Measurements from ENCODE around the gene PTGER3. TPM values are rescaled to one million over a fixed set of nuclear protein-coding genes. Genes with fewer than 3 reads are reported as not detected.

PTGER3 gene
- total and polyA plus RNA-seq, 10 of the 15 experiments (the other 5 are each of a cell fraction or from before 2014, with no cell fraction given): under 0.01 to 0.04 (median 0.02) TPM; not detected in 7

- TF ChIP-seq KLF5 (IDR thresholded peaks at IDR 0.05; ENCODE audit: partially characterized antibody) (peak; percentile 78), SIN3A (IDR thresholded peaks at IDR 0.05; ENCODE audit: low read depth, low read length) (peak; percentile 77; the same call in 1 of the 2 replicates), JUND (IDR thresholded peaks at IDR 0.05; ENCODE audit: low read depth, low read length) (no peak), ZNF207 (IDR thresholded peaks at IDR 0.05; ENCODE audit: borderline replicate concordance) (peak; percentile 95; the same call in 1 of the 2 replicates), RAD51 (IDR thresholded peaks at IDR 0.05) (no peak), BACH1 (IDR thresholded peaks at IDR 0.05; ENCODE audit: borderline replicate concordance) (0 out of 2 replicates have a peak, but pooled peaks have one; percentile 50), WRNIP1 (IDR thresholded peaks at IDR 0.05; ENCODE audit: borderline replicate concordance, low read depth, low read length) (no peak), ZZZ3 (IDR thresholded peaks at IDR 0.05; ENCODE audit: control insufficient read depth, insufficient read length, low read depth) (no peak), SMC3 (IDR thresholded peaks at IDR 0.05; ENCODE audit: borderline replicate concordance, low read length) (no peak), ATF7 (IDR thresholded peaks at IDR 0.05; ENCODE audit: low read depth) (peak; percentile 69), LARP7 (IDR thresholded peaks at IDR 0.05) (no peak; the same call in 1 of the 2 replicates), RCOR1 (conservative IDR thresholded peaks at IDR 0.05; ENCODE audit: low read depth, low read length) (no peak; the same call in 1 of the 2 replicates), FOXM1 (IDR thresholded peaks at IDR 0.05; ENCODE audit: low read depth, low read length) (peak; percentile 56; the same call in 1 of the 2 replicates), HDAC6 (IDR thresholded peaks at IDR 0.05; ENCODE audit: unreplicated experiment) (no peak), CHD1 (IDR thresholded peaks at IDR 0.05; ENCODE audit: low read depth, low read length) (0 out of 2 replicates have a peak, but pooled peaks have one; percentile 70), RB1 (IDR thresholded peaks at IDR 0.05; ENCODE audit: borderline replicate concordance) (peak; percentile 93; the same call in 1 of the 2 replicates), MEF2A (IDR thresholded peaks at IDR 0.05; ENCODE audit: insufficient read depth, low read depth, low read length) (no peak), SIX5 (IDR thresholded peaks at IDR 0.05; ENCODE audit: low read depth, low read length, severe bottlenecking) (peak; percentile 36), NR2C2 (IDR thresholded peaks at IDR 0.05; ENCODE audit: borderline replicate concordance, control insufficient read depth, insufficient read length, low read depth) (no peak), SUZ12 (IDR thresholded peaks at IDR 0.05; ENCODE audit: unreplicated experiment) (no peak), POU2F2 (IDR thresholded peaks at IDR 0.05; ENCODE audit: borderline replicate concordance, low read depth, low read length) (peak; percentile 83; the same call in 2 of the 3 replicates), CREB1 (IDR thresholded peaks at IDR 0.05; ENCODE audit: low read depth) (peak; percentile 13; the same call in 1 of the 2 replicates), STAT1 (conservative IDR thresholded peaks at IDR 0.05) (peak; percentile 96; the same call in 1 of the 2 replicates), TCF7 (IDR thresholded peaks at IDR 0.05; ENCODE audit: borderline replicate concordance) (0 out of 2 replicates have a peak, but pooled peaks have one; percentile 46), SP1 (IDR thresholded peaks at IDR 0.05; ENCODE audit: low read depth, low read length) (peak; percentile 25), SMAD1 (IDR thresholded peaks at IDR 0.05; ENCODE audit: low read depth, partially characterized antibody) (peak; percentile 29)
- TF ChIP-seq, protein P1, sequence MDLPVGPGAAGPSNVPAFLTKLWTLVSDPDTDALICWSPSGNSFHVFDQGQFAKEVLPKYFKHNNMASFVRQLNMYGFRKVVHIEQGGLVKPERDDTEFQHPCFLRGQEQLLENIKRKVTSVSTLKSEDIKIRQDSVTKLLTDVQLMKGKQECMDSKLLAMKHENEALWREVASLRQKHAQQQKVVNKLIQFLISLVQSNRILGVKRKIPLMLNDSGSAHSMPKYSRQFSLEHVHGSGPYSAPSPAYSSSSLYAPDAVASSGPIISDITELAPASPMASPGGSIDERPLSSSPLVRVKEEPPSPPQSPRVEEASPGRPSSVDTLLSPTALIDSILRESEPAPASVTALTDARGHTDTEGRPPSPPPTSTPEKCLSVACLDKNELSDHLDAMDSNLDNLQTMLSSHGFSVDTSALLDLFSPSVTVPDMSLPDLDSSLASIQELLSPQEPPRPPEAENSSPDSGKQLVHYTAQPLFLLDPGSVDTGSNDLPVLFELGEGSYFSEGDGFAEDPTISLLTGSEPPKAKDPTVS (IDR thresholded peaks at IDR 0.05; ENCODE audit: low read depth, low read length): peak; percentile 27; the same call in 1 of the 2 replicates
- TF ChIP-seq, protein P2, sequence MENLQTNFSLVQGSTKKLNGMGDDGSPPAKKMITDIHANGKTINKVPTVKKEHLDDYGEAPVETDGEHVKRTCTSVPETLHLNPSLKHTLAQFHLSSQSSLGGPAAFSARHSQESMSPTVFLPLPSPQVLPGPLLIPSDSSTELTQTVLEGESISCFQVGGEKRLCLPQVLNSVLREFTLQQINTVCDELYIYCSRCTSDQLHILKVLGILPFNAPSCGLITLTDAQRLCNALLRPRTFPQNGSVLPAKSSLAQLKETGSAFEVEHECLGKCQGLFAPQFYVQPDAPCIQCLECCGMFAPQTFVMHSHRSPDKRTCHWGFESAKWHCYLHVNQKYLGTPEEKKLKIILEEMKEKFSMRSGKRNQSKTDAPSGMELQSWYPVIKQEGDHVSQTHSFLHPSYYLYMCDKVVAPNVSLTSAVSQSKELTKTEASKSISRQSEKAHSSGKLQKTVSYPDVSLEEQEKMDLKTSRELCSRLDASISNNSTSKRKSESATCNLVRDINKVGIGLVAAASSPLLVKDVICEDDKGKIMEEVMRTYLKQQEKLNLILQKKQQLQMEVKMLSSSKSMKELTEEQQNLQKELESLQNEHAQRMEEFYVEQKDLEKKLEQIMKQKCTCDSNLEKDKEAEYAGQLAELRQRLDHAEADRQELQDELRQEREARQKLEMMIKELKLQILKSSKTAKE (IDR thresholded peaks at IDR 0.05; ENCODE audit: low read depth, poor library complexity, severe bottlenecking): peak; percentile 80
These were observed 33.4 kb upstream of the PTGER3 start, which contains the start of gene ZRANB2 (continued) for GRCh38 chr1:71080739-71081696.

All from GM12878 (cell line).